GM12865 (cell line): ENCODE measurements around the gene NKAIN1.
"Not testable (repeated sequence)": the region's sequence is repeated elsewhere in the genome, so short reads cannot be mapped to it uniquely, and the experiment has no call there.

Experiments
- DNase-seq: peaks from one replicate; pipeline ENCODE4 v3.0.0; 2010; ENCODE audit warnings: low read depth
- H3K4me3 ChIP-seq: 2 replicates; pipeline ENCODE4 v1.5.1; 2011; ENCODE audit warnings: mild to moderate bottlenecking, low read depth, low read length, control low read depth
- CTCF ChIP-seq: IDR thresholded peaks from 2 replicates; pipeline ENCODE4 v1.5.1; 2011; ENCODE audit warnings: low read length, control low read depth, low read depth, inconsistent platforms; ENCODE audit not compliant: insufficient read depth; ENCODE audit errors: missing control alignments

NKAIN1 gene

GRCh38 chr1:31239653-31240241, at the start of gene NKAIN1:
Gene NKAIN1, minus strand, starts transcription at chr1:31239887. Its CDS starts 340 bp downstream, at chr1:31239547.
- no peak for TF ChIP-seq CTCF
- no peak within 1 kb of the TSS for H3K4me3 ChIP-seq
- no peak for DNase-seq

- no peak overlapping the region for H3K4me3 ChIP-seq
- no peak for TF ChIP-seq CTCF
- no peak for DNase-seq
These were observed 49.3 kb upstream of the NKAIN1 start for GRCh38 chr1:31289021-31289420.

GRCh38 chr1:31287791-31288190, 48.1 kb upstream of the NKAIN1 start:
- not testable (repeated sequence) for H3K4me3 ChIP-seq, DNase-seq

- not testable (repeated sequence) for DNase-seq, H3K4me3 ChIP-seq
These were observed 42.7 kb upstream of the NKAIN1 start for GRCh38 chr1:31282426-31282825.

- H3K4me3 ChIP-seq: no peak overlapping the region
- DNase-seq: no peak
- no peak for TF ChIP-seq CTCF
These were observed 33.9 kb upstream of the NKAIN1 start for GRCh38 chr1:31273619-31274018.

- H3K4me3 ChIP-seq: no peak overlapping the region
- no peak for TF ChIP-seq CTCF
- DNase-seq: no peak
These were observed 32.7 kb upstream of the NKAIN1 start for GRCh38 chr1:31272369-31272768.

GRCh38 chr1:31266547-31266946, 26.9 kb upstream of the NKAIN1 start:
- no peak for DNase-seq
- H3K4me3 ChIP-seq: no peak overlapping the region
- no peak for TF ChIP-seq CTCF

- H3K4me3 ChIP-seq: no peak overlapping the region
- TF ChIP-seq CTCF: no peak
- no peak for DNase-seq
These were observed 25.2 kb upstream of the NKAIN1 start for GRCh38 chr1:31264790-31265386.
